ENCODE measurements around the gene SNUPN.

DNA sequence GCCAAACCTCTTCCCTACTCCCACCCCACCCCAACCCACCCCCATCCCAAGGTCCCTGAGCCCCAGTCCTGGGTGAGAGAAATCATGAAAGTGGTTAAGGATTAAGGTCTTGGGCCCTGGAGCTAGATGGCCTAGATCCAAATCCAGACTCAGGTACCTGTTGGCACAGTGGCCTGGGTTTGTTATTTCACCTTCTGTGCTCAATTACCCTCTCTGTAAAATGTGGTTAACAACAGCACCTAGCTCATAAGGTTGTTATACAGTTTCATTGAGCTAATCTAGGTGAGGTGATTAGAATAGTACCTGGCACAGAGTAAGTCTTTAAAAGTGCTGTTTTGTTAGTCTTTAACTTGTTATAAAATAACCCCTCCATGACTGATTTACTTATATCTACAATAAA is 6.4 kb upstream of the SNUPN start:
- TF ChIP-seq, protein P1, sequence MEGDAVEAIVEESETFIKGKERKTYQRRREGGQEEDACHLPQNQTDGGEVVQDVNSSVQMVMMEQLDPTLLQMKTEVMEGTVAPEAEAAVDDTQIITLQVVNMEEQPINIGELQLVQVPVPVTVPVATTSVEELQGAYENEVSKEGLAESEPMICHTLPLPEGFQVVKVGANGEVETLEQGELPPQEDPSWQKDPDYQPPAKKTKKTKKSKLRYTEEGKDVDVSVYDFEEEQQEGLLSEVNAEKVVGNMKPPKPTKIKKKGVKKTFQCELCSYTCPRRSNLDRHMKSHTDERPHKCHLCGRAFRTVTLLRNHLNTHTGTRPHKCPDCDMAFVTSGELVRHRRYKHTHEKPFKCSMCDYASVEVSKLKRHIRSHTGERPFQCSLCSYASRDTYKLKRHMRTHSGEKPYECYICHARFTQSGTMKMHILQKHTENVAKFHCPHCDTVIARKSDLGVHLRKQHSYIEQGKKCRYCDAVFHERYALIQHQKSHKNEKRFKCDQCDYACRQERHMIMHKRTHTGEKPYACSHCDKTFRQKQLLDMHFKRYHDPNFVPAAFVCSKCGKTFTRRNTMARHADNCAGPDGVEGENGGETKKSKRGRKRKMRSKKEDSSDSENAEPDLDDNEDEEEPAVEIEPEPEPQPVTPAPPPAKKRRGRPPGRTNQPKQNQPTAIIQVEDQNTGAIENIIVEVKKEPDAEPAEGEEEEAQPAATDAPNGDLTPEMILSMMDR (IDR thresholded peaks at IDR 0.05): no peak
- TF ChIP-seq POLR2A (IDR thresholded peaks at IDR 0.05): no peak

All from upper lobe of left lung (tissue), 4 donors.